Measurements from ENCODE around the gene SLC49A3.
"Not testable (repeated sequence)": the region's sequence is repeated elsewhere in the genome, so short reads cannot be mapped to it uniquely, and the experiment has no call there.

GRCh38 chr4:706083-706633, 17.2 kb upstream of the SLC49A3 start:
- not testable (repeated sequence) for TF ChIP-seq EP300, CTCF, POLR2A, POLR2AphosphoS5 (IDR thresholded peaks at IDR 0.05)
